HEK293 (cell line): ENCODE measurements around the gene GBA3.

Source experiments
- CTCF ChIA-PET: fragments of 350-600 bp; formaldehyde crosslinking; extraction: SDS; loops from one replicate; lab custom pipeline; 2021; ENCODE audit warnings: antibody characterized with exemption; lab: Yijun Ruan, JAX
- POLR2A ChIA-PET: fragments of 300-600 bp; formaldehyde crosslinking; extraction: SDS; loops from one replicate; lab custom pipeline; 2020; ENCODE audit warnings: antibody characterized with exemption, inconsistent platforms; lab: Yijun Ruan, JAX
- H3K27ac ChIP-seq: fragments of 200-500 bp; sonication (Bioruptor generic); 2 replicates; pipeline ENCODE4 v1.5.1; 2014; ENCODE audit warnings: low read depth, low read length, control low read depth, inconsistent platforms; ENCODE audit errors: extremely low read depth
- H3K36me3 ChIP-seq, 2 experiments: fragments of 200-500 bp in 1 of 2; sonication (Bioruptor generic) in 1 of 2; 1 replicate in 1 of 2; 2 replicates in 1 of 2; pipeline ENCODE4 v1.5.1; 2014 to 2017; ENCODE audit warnings: inconsistent platforms in 2 of 2, low read length in 2 of 2; ENCODE audit not compliant: control insufficient read depth in 2 of 2, insufficient read depth in 1 of 2
- H3K4me1 ChIP-seq: fragments of 200-500 bp; sonication (Bioruptor generic); 2 replicates; pipeline ENCODE4 v1.5.1; 2014; ENCODE audit warnings: mild to moderate bottlenecking, low read length, inconsistent platforms; ENCODE audit not compliant: control insufficient read depth, insufficient read depth
- H3K4me3 ChIP-seq: 2 replicates; pipeline ENCODE4 v1.5.1; 2011; ENCODE audit warnings: low read depth, mild to moderate bottlenecking, control low read depth, low read length, moderate library complexity
- H3K9me3 ChIP-seq: fragments of 200-500 bp; sonication (Bioruptor generic); 2 replicates; pipeline ENCODE4 v1.5.1; 2014; ENCODE audit warnings: low read depth, low read length, inconsistent platforms; ENCODE audit not compliant: control insufficient read depth, insufficient read depth
- BCL11B ChIP-seq: fragments of 450-650 bp; formaldehyde crosslinking; IDR thresholded peaks from 2 replicates; pipeline ENCODE4 v1.5.1; 2016; ENCODE audit warnings: low read depth, missing biosample characterization, missing genetic modification characterization
- KLF1 ChIP-seq: fragments of 450-650 bp; formaldehyde crosslinking; IDR thresholded peaks from 2 replicates; pipeline ENCODE4 v1.5.1; 2016; ENCODE audit warnings: missing biosample characterization, missing genetic modification characterization
- MEIS1 ChIP-seq: sonication (generic); formaldehyde crosslinking; IDR thresholded peaks from 2 replicates; pipeline ENCODE4 v1.8.1; 2022; ENCODE audit warnings: missing genetic modification reagents, mild to moderate bottlenecking, borderline replicate concordance
- SCRT1 ChIP-seq: fragments of 450-650 bp; formaldehyde crosslinking; IDR thresholded peaks from 2 replicates; pipeline ENCODE4 v1.5.1; 2016; ENCODE audit warnings: missing biosample characterization, missing genetic modification characterization, borderline replicate concordance
- SCRT2 ChIP-seq: fragments of 450-650 bp; formaldehyde crosslinking; IDR thresholded peaks from 2 replicates; pipeline ENCODE4 v1.5.1; 2016; ENCODE audit warnings: missing biosample characterization, missing genetic modification characterization
- YY1 ChIP-seq: fragments of 450-650 bp; formaldehyde crosslinking; IDR thresholded peaks from 2 replicates; pipeline ENCODE4 v1.5.1; 2018; ENCODE audit warnings: missing biosample characterization, missing genetic modification characterization
- ZBTB10 ChIP-seq: fragments of 450-650 bp; formaldehyde crosslinking; IDR thresholded peaks from 2 replicates; pipeline ENCODE4 v1.5.1; 2016; ENCODE audit warnings: missing biosample characterization, missing genetic modification characterization
- ZBTB49 ChIP-seq: fragments of 450-650 bp; formaldehyde crosslinking; IDR thresholded peaks from 2 replicates; pipeline ENCODE4 v1.5.1; 2016; ENCODE audit warnings: missing biosample characterization, missing genetic modification characterization, low read depth
- ZBTB8A ChIP-seq: fragments of 450-650 bp; formaldehyde crosslinking; IDR thresholded peaks from 2 replicates; pipeline ENCODE4 v1.5.1; 2016; ENCODE audit warnings: missing biosample characterization, missing genetic modification characterization
- ZNF121 ChIP-seq: fragments of 450-650 bp; formaldehyde crosslinking; IDR thresholded peaks from 2 replicates; pipeline ENCODE4 v1.5.1; 2016; ENCODE audit warnings: missing biosample characterization, missing genetic modification characterization
- ZNF19 ChIP-seq: fragments of 450-650 bp; formaldehyde crosslinking; IDR thresholded peaks from 2 replicates; pipeline ENCODE4; 2016; ENCODE audit warnings: missing biosample characterization, missing genetic modification characterization, low read depth
- ZNF248 ChIP-seq: fragments of 450-650 bp; formaldehyde crosslinking; IDR thresholded peaks from 2 replicates; pipeline ENCODE4 v1.5.1; 2017; ENCODE audit warnings: missing biosample characterization, missing genetic modification characterization
- ZNF26 ChIP-seq: fragments of 450-650 bp; formaldehyde crosslinking; IDR thresholded peaks from 2 replicates; pipeline ENCODE4 v1.5.1; 2016; ENCODE audit warnings: missing biosample characterization, missing genetic modification characterization
- ZNF560 ChIP-seq: fragments of 450-650 bp; formaldehyde crosslinking; IDR thresholded peaks from 2 replicates; pipeline ENCODE4 v1.5.1; 2017; ENCODE audit warnings: missing biosample characterization, missing genetic modification characterization, borderline replicate concordance
- ZNF596 ChIP-seq: fragments of 450-650 bp; IDR thresholded peaks from 2 replicates; pipeline ENCODE4 v1.5.0; 2018; ENCODE audit warnings: missing biosample characterization, mild to moderate bottlenecking, missing genetic modification characterization, moderate library complexity
- ZNF677 ChIP-seq: fragments of 450-650 bp; IDR thresholded peaks from 2 replicates; pipeline ENCODE4 v1.5.0; 2018; ENCODE audit warnings: missing biosample characterization, mild to moderate bottlenecking, missing genetic modification characterization, moderate library complexity
- ZNF692 ChIP-seq: fragments of 450-650 bp; formaldehyde crosslinking; IDR thresholded peaks from 2 replicates; pipeline ENCODE4 v1.5.1; 2016; ENCODE audit warnings: missing biosample characterization, missing genetic modification characterization
- ZNF704 ChIP-seq: fragments of 450-650 bp; formaldehyde crosslinking; IDR thresholded peaks from 2 replicates; pipeline ENCODE4 v1.5.1; 2016; ENCODE audit warnings: missing biosample characterization, missing genetic modification characterization

The GBA3 gene

GRCh38 chr4:22801391-22801790 is 108.7 kb downstream of the GBA3 start (continued):
- no peak for TF ChIP-seq ZNF704
- TF ChIP-seq ZNF19 (tag by site-specific recombination): no peak
- TF ChIP-seq ZBTB10 (tag by site-specific recombination): no peak

GRCh38 chr4:22802876-22803275 is 110.1 kb downstream of the GBA3 start:
- ChIA-PET POLR2A (no interaction called here), CTCF (no interaction called here)
- Histone ChIP-seq H3K4me3 (no peak overlapping the region), H3K9me3 (no peaks in the 10 kb centered on the region), H3K27ac (no peak overlapping the region), H3K4me1 (no peaks in the 10 kb centered on the region), H3K36me3 (no peaks in the 10 kb centered on the region)
- TF ChIP-seq ZNF596 (tag by site-specific recombination) (no peak), ZNF692 (tag by site-specific recombination) (no peak)

GRCh38 chr4:22803512-22803911 is 110.8 kb downstream of the GBA3 start:
- Histone ChIP-seq H3K36me3 (no peaks in the 10 kb centered on the region), H3K27ac (no peak overlapping the region), H3K9me3 (no peaks in the 10 kb centered on the region), H3K4me1 (no peaks in the 10 kb centered on the region), H3K4me3 (no peak overlapping the region)
- CTCF ChIA-PET: no interaction called here
- TF ChIP-seq ZNF26 (tag by site-specific recombination): no peak
- no peak for TF ChIP-seq ZNF19 (tag by site-specific recombination)
- no peak for TF ChIP-seq YY1 (tag by site-specific recombination)
- no peak for TF ChIP-seq ZNF596 (tag by site-specific recombination)
- TF ChIP-seq BCL11B (tag by site-specific recombination): no peak
- TF ChIP-seq SCRT2 (tag by site-specific recombination): no peak
- TF ChIP-seq KLF1 (tag by site-specific recombination): no peak
- no peak for TF ChIP-seq MEIS1
- TF ChIP-seq SCRT1: no peak
- no peak for TF ChIP-seq ZNF677 (tag by site-specific recombination)
- TF ChIP-seq ZNF248 (tag by site-specific recombination): no peak
- TF ChIP-seq ZNF121 (tag by site-specific recombination): no peak
- no peak for TF ChIP-seq ZBTB49 (tag by site-specific recombination)
- TF ChIP-seq ZNF560 (tag by site-specific recombination): no peak
- TF ChIP-seq ZBTB8A (tag by site-specific recombination): no peak
- POLR2A ChIA-PET: no interaction called here
